GM12891 (cell line): Measurements from ENCODE around the gene SYNJ1.

Experiments
- POLR2A ChIP-seq: IDR thresholded peaks from 2 replicates; pipeline ENCODE4 v1.6.1; 2011; ENCODE audit warnings: low read depth, low read length, control low read depth
- POLR2AphosphoS5 ChIP-seq: IDR thresholded peaks from 2 replicates; pipeline ENCODE4 v1.6.1; 2011; ENCODE audit warnings: low read depth, low read length, control low read depth

- TF ChIP-seq POLR2A (no peak), POLR2AphosphoS5 (no peak)
These were observed 5.5 kb upstream of the SYNJ1 start for GRCh38 chr21:32733356-32733755.
